GM12801 (cell line): ENCODE results near the gene SHKBP1.

ENCODE experiments used
- CTCF ChIP-seq: IDR thresholded peaks from one replicate; pipeline ENCODE4 v1.5.1; 2011; ENCODE audit warnings: control low read depth; ENCODE audit not compliant: insufficient read length; ENCODE audit errors: extremely low read depth

The SHKBP1 gene

GRCh38 chr19:40603389-40604170 lies 26.9 kb downstream of the SHKBP1 start:
- no peak for TF ChIP-seq CTCF

- TF ChIP-seq CTCF = no peak
Measured at GRCh38 chr19:40604171-40604646, 27.5 kb downstream of the SHKBP1 start.

GRCh38 chr19:40604647-40605215 lies 28.1 kb downstream of the SHKBP1 start:
- TF ChIP-seq CTCF = no peak

GRCh38 chr19:40605216-40605971 lies 28.7 kb downstream of the SHKBP1 start:
- no peak for TF ChIP-seq CTCF

- no peak for TF ChIP-seq CTCF
Measured at GRCh38 chr19:40607311-40608239, 30.9 kb downstream of the SHKBP1 start.

GRCh38 chr19:40608240-40608621 lies 31.6 kb downstream of the SHKBP1 start:
- TF ChIP-seq CTCF = no peak

- no peak for TF ChIP-seq CTCF
Measured at GRCh38 chr19:40608957-40609356, 32.3 kb downstream of the SHKBP1 start.
